GM18508 (cell line): ENCODE measurements around the gene DDX39A.
"Not testable (repeated sequence)": the region's sequence is repeated elsewhere in the genome, so short reads cannot be mapped to it uniquely, and the experiment has no call there.

Experiments
- ATAC-seq: cut with Tn5 transposase; IDR thresholded peaks from one replicate; pipeline ENCODE4 v1.9.1; 2021; ENCODE audit warnings: moderate number of reproducible peaks; ENCODE audit not compliant: insufficient read depth, unreplicated experiment

Gene DDX39A

GRCh38 chr19:14419106-14419813 is at the start of gene DDX39A:
Gene DDX39A (minus strand): TSS chr19:14419341. CDS start chr19:14413220, 6,121 bp downstream.
- ATAC-seq = peak; percentile 84

DNA sequence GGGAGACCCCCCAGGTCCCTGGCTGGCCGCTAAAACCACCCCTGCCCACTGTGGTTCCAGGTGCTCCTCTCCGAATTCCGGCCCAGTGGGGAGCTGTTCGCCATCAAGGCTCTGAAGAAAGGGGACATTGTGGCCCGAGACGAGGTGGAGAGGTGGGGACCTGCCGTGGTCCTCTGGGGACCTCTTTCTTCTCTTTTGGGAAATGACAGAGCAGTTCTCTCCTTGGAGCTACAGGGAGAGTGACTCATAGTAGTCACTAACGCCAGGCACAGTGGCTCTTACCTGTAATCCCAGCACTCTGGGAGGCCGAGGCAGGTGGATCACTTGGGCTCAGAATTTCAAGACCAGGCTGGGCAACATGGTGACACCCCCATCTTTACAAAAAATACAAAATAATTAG is 48.7 kb upstream of the DDX39A start:
- no peak for ATAC-seq

DNA sequence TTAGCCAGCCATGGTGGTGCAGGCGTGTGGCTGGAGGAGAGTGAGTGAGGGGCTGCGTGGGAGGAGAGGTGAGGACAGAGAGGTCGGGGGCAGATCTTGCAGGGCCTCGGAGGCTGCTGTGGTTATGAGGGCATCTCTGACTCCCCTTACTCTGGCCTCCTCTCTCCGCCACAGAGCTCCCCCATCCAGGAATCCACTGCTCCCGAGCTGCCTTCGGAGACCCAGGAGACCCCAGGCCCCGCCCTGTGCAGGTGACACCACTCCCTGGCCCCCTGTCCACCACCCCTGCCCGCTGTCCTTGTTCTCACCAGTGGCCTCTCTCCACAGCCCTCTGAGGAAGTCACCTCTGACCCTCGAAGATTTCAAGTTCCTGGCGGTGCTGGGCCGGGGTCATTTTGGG is 48.2 kb upstream of the DDX39A start:
- no peak for ATAC-seq

DNA sequence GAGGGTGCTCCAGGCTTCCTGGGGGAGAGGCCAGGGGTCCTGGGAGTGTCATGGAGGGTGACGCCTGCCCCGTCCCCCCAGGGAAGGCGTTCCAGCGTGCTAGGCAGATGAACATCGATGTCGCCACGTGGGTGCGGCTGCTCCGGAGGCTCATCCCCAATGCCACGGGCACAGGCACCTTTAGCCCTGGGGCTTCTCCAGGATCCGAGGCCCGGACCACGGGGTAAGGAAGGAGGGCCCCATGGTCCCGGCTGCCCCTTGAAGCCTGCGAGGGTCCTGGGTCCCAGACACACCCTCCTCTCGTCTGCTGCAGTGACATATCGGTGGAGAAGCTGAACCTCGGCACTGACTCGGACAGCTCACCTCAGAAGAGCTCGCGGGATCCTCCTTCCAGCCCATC is 44.6 kb upstream of the DDX39A start:
- no peak for ATAC-seq

DNA sequence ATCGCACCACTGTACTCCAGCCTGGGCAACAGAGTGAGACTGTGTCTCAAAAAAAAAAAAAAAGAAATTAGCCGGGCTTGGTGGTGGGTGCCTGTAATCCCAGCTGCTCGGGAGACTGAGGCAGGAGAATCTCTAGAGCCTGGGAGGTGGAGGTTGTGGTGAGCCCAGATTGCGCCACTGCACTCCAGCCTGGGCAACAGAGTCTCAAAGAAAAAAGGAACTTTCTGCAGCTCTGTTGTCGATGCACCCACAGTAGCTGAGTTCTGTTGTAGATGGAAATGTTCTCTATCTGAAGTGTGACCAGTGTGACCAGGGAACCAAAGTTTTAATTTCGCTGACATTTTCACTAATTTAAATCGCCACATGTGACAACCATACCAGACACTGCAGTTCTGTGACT is 43.3 kb upstream of the DDX39A start:
- not testable (repeated sequence) for ATAC-seq

DNA sequence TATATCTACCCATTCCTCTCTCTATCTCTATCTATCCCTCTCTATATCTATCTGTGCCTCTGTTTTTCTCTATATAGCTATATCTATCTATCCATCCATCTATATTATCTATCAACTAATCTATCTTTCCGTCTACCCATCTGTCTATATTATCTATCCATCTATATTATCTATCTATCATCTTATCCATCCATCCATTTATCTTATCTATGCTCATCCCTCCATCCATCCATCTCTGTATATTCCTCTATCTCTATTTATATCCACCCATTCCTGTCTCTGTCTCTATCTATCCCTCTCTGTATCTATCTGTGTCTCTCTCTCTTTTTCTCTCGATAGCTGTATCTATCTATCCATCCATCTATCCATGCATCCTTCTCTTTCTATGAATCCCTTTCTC is 41.8 kb upstream of the DDX39A start:
- ATAC-seq = no peak

DNA sequence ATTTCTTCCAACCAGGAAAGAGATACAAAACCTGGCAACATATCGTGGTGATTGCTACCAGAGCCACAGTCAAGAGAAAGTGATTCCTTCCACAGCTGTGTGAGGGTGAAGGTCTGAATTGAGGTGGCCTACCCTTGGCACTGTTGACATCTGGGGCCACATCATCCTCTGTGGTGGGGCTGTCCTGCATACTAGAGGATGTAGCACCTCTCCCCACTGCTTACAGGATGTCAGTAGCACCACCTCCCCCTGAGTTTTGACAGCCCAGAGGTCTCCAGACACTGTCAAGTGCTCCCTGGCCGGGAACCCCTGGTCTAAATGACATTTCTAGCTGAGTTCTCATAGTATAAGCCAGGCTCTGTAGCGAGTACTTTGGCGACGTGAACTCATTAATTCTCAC is 40.6 kb upstream of the DDX39A start:
- no peak for ATAC-seq

GRCh38 chr19:14452303-14452702 is 33.2 kb upstream of the DDX39A start:
- ATAC-seq = not testable (repeated sequence)

DNA sequence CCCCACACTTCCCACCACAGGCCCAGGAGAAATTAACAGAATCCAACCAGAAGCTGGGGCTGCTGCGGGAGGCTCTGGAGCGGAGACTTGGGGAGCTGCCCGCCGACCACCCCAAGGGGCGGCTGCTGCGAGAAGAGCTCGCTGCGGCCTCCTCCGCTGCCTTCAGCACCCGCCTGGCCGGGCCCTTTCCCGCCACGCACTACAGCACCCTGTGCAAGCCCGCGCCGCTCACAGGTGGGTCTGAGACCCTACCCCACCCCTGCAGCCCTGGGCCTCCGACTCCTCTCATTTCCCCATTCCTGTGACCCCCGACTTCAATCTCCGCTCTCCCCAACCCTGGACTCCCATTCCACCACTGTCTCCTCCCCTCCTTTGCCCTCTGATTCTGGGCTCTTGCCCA is 31.7 kb upstream of the DDX39A start:
- ATAC-seq = no peak

DNA sequence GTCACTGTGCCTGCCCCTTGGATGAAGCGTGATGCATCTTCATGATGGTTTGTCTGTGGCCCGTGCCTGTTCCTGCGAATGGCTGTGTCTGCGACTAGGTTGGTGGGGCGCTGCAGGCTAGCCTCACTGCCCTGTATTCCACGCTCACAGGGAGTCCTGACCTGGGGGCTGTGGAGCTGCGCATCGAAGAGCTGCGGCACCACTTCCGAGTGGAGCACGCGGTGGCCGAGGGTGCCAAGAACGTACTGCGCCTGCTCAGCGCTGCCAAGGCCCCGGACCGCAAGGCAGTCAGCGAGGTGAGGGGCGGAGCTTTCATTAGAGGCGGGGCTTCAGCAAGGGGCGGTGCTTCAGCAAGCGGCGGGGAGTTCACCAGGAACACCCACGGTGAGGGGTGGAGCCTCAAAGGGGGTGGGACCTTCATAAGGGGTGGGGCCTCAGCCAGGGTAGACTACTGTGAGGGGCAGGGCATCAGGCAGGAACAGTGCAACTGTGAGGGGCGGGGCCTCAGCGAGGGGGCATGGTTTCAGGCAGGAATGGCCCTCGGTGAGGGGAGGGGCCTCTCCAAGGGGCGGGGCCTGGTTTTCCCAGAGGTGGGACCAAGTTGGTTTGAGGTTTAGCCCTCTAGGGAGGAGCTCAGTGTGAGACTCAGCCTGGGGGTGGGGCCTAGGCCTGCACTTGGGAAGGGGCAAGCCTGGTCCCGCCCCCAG is 31.2 kb upstream of the DDX39A start:
- no peak for ATAC-seq

- ATAC-seq = no peak
These were observed 30.2 kb upstream of the DDX39A start for GRCh38 chr19:14449321-14449720.

DNA sequence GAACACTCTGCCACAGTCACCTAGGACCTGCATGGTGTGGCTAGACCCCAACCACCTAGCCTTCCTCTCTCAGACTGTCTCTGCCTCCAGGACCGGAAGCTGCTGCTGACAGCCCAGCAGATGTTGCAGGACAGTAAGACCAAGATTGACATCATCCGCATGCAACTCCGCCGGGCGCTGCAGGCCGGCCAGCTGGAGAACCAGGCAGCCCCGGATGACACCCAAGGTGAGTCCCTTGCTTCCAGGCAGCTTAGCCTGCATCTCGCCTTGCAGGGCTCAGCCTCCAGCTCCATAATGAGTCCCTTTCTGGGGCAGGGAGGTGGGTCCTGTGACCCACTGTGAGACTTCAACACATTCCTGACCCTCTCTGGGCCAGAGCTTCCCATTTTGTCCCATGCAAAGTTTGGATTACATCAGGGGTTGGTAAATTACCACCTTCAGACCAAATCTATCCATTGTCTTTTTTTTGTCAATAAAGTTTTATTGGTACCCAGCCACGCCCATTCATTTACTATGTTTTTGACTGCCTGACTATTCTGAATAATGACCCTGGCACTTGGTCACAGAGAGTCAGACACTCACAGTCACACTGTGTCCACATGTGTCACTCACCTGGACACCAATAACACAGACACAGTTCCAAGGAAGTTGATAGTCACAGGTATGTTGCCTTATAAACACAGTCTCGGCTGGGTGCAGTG is 27.3 kb upstream of the DDX39A start:
- ATAC-seq = no peak

GRCh38 chr19:14443632-14444216 is 24.6 kb upstream of the DDX39A start:
- no peak for ATAC-seq

GRCh38 chr19:14442891-14443631 is 23.9 kb upstream of the DDX39A start:
- ATAC-seq = no peak

- ATAC-seq = no peak
These were observed 22.1 kb upstream of the DDX39A start for GRCh38 chr19:14441041-14441938.

DNA sequence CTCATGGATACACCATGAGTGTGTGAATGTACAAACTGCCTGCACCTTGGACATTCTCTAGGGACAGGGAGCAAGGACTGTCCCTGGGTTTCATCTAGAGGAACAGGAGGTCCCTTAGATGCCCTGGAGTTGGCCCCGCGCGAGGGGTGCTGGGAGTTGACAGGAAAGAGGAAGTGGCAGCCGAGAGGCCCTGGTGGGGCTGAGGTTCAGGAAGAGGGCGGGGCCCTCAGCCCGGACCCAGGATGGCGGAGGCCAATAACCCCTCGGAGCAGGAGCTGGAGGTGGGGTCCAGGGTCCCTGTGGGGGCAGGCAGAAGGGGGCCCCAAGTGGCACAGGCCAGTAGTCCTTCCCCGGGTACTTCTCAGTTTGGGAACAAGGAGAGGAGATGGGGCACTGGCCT is 20.9 kb upstream of the DDX39A start:
- no peak for ATAC-seq

GRCh38 chr19:14439014-14439413 is 19.9 kb upstream of the DDX39A start:
- ATAC-seq = no peak

- ATAC-seq = no peak
These were observed 18.5 kb upstream of the DDX39A start for GRCh38 chr19:14437578-14438140.
